ENCODE results near the gene ANO10.
"Not testable (repeated sequence)": the region's sequence is repeated elsewhere in the genome, so short reads cannot be mapped to it uniquely, and the experiment has no call there.

Gene ANO10

GRCh38 chr3:43372007-43372740 lies 249.6 kb downstream of the ANO10 start:
- DNase-seq (ENCODE audit: low spot score), result no peak

DNA sequence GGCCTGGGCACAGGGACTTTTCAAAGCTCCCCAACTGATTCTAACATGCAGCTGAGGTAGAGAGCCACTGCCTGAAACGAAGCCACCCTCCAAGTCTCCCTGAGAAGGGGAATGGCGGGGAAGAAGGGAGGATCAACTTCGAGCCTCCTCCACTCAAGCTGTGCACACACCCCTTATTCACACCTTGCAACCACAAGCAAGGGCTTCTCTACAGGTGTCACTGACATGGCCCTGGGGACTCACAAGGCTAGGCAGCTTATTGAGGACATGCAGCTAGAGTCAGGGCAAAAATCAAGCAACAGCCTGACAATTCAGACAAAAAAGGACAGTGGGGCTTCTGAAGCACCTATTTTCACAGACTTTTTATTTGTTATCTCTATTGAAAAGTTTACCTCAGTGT lies 250.3 kb downstream of the ANO10 start:
- no peak for DNase-seq (ENCODE audit: low spot score)

GRCh38 chr3:43370293-43370980 lies 251.4 kb downstream of the ANO10 start:
- DNase-seq (ENCODE audit: low spot score), result no peak

GRCh38 chr3:43369404-43370292 lies 252.2 kb downstream of the ANO10 start:
- DNase-seq (ENCODE audit: low spot score), result no peak

DNA sequence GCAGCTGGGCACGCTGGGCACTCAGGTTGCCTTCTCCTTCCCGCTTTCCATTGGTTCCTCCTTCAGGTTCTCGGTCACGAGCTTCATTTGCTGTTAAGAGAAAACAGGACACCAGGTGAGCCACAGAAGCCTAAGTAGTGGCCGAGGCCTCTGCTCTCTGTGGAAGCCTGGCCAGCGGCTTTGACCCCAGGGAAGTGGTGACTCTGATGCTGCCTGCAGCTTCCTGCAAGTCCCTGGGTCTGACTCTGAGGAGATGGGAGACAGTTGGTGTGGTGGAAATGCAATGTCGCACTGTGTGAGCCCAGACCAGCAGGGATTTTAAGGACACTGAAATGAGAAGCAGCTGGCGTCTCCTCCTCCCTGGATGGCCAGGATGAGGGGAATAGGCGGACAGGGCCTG lies 254.9 kb downstream of the ANO10 start:
- DNase-seq (ENCODE audit: low spot score), result no peak

DNA sequence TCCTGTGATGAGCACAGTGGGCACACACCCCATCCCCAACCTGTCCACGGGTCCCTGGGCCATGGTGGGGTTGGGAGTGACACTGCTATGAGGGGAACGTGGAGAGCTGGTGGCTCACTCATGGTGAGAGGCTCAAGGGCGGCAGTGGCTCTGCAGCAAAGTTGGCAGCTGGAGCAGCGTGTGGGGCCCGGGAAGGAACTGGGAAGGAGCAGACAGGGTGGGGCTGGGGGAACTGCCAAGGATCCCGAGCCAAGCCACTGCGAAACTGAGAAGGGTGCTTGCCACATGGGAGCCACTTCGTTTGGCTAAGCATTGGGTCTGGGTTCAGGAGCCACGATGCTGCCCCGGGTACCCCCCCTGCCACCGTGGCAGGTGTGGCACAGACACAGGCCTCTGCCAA lies 255.3 kb downstream of the ANO10 start:
- DNase-seq (ENCODE audit: low spot score), result no peak

GRCh38 chr3:43365601-43366305 lies 256.1 kb downstream of the ANO10 start:
- no peak for DNase-seq (ENCODE audit: low spot score)

GRCh38 chr3:43364926-43365325 lies 256.9 kb downstream of the ANO10 start:
- DNase-seq (ENCODE audit: low spot score), result no peak

DNA sequence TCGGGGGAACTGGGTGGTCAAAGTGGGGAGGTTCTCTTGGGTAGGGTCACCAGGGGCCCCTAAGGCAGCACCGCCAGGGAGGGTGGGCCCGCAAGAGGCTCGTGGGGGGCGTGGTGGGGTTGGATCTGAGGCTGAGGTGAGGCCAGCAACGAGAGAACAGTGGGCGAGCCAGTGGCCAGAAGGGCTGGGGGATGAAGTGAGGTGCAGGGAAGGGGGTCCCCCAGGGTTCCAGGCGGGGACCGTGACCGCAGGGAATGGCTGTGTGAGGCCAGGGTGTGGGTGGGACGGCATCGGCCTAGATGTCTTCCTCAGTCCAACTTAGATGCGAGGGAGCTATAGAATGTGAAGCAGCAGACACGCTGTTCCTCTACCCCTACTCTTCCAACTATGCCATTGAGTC lies 257.3 kb downstream of the ANO10 start:
- no peak for DNase-seq (ENCODE audit: low spot score)

GRCh38 chr3:43363621-43364266 lies 258.1 kb downstream of the ANO10 start:
- no peak for DNase-seq (ENCODE audit: low spot score)

- DNase-seq (ENCODE audit: low spot score), result no peak
Observed at GRCh38 chr3:43362961-43363360, 258.9 kb downstream of the ANO10 start.

DNA sequence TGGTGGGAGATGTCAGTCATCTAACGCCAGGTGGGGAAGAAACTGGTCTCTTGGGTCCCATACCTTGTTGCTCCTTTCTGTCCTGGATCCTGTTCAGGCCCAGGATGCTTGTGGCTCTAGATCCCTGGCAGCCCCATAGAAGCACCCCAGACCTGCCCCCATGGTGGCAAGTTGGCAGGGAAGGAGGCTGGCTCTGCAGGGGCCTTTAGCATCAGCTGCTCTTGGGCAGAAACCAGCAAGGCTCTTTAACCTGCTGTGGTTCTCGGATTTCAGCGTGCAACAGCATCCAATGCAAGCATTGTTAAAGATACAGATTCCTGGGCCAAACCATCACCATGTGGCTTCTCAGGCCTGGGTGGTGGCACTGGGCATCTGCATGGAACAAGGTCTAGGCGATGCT lies 259.6 kb downstream of the ANO10 start:
- no peak for DNase-seq (ENCODE audit: low spot score)

DNA sequence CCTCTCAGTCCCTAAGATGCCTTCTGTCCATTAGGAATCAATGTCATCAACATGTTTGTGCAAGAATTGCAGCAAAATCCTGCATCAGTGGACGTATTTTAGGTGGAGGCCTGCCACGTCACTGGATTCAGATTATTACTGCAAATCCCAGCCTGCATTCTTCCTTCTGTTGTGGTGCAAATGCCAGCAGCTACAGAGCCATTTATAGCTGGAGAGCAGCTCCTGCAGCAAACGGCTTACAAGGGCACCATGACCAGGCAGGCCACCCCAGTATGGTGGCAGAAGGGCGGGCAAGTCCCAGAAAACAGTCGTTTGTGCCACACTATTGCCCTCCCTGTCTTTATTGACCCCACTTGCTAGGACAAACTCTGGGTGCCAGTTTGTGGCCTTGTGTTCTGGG lies 260.7 kb downstream of the ANO10 start:
- DNase-seq (ENCODE audit: low spot score), result no peak

DNA sequence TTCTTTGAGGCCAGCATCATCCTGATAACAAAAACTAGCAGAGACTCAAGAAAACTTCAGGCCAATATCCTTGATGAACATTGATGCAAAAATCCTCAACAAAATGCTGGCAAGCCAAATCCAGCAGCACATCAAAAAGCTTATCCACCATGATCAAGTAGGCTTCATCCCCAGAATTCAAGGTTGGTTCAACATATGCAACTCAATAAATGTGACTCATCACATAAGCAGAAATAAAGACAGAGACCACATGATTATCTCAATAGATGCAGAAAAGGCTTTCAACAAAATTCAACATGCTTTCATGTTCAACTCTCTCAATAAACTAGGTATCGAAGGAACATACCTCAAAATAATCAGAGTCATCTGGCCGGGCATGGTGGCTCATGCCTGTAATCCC lies 265.8 kb downstream of the ANO10 start:
- DNase-seq (ENCODE audit: low spot score), result not testable (repeated sequence)

GRCh38 chr3:43353923-43354670 lies 267.7 kb downstream of the ANO10 start:
- DNase-seq (ENCODE audit: low spot score), result no peak

- no peak for DNase-seq (ENCODE audit: low spot score)
Observed at GRCh38 chr3:43353393-43353792, 268.4 kb downstream of the ANO10 start.

GRCh38 chr3:43349716-43350115 lies 272.1 kb downstream of the ANO10 start:
- DNase-seq (ENCODE audit: low spot score), result no peak

DNA sequence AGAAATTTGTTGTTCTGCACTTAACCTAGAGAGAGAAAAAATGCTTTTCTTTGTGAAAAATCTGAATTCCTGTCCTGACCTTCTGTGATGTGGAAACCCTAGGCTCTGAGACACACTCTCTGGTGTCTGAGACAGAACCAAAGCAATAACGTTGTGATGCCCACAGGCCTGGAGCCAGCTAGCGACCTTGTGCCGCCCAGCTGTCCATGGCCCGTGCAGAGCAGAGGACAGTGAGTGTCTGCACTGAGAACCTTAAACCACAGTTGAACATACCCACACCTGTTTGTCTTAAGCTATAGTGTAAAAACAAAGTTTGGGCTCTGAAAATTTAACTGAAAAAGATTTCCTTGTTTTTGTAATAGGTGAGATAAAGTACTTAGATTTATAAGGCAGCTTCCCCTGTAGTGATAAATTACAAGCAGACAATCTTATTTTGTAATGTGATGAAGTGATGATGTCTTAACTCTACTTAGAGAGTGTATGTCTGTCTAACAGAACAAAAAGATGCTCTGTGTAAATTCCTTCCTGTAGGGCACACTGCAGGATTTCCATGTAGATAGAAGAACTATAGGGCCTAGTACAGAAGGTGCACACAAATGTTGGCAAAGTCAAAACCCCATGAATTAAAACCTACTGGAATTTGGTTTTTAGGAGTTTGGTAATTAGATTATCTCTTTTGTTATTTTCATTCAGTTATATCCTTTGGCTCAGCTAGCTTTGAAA lies 272.8 kb downstream of the ANO10 start:
- DNase-seq (ENCODE audit: low spot score), result no peak

DNA sequence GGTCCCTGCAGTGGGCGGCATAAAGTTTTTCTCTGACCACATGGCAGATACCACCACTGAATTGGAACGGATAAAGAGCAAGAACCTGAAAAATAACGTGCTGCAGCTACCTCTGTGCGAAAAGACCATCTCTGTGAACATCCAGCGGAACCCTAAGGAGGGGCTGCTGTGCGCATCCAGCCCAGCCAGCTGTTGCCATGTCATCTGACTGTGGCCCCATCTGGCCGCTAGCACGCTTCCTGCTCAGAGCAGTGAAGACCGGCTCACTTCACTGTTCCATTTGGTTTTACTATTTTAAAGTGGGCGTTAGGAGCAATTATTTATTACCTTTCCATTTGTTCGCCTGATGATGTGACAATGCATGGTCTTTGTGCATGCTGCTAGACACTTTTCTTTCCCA lies 273.5 kb downstream of the ANO10 start:
- DNase-seq (ENCODE audit: low spot score), result no peak

DNA sequence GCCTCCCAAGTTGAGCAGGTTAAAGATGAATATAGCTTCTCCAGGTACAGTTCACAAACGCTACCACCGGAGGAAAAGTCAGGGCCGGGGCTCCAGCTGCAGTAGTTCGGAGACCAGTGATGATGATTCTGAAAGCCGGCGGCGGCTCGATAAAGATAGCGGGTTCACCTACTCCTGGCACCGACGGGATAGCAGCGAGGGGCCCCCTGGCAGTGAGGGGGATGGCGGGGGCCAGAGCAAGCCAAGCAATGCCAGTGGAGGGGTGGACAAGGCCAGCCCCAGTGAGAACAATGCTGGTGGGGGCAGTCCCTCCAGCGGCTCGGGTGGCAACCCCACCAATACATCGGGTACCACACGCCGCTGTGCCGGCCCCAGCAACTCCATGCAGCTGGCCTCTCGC lies 274.0 kb downstream of the ANO10 start:
- DNase-seq (ENCODE audit: low spot score), result no peak

Data from ecto neural progenitor cell (in vitro differentiated cells).